ENCODE data around the gene KRTAP10-9.
"Not testable (repeated sequence)": the region's sequence is repeated elsewhere in the genome, so short reads cannot be mapped to it uniquely, and the experiment has no call there.

KRTAP10-9 gene

DNA sequence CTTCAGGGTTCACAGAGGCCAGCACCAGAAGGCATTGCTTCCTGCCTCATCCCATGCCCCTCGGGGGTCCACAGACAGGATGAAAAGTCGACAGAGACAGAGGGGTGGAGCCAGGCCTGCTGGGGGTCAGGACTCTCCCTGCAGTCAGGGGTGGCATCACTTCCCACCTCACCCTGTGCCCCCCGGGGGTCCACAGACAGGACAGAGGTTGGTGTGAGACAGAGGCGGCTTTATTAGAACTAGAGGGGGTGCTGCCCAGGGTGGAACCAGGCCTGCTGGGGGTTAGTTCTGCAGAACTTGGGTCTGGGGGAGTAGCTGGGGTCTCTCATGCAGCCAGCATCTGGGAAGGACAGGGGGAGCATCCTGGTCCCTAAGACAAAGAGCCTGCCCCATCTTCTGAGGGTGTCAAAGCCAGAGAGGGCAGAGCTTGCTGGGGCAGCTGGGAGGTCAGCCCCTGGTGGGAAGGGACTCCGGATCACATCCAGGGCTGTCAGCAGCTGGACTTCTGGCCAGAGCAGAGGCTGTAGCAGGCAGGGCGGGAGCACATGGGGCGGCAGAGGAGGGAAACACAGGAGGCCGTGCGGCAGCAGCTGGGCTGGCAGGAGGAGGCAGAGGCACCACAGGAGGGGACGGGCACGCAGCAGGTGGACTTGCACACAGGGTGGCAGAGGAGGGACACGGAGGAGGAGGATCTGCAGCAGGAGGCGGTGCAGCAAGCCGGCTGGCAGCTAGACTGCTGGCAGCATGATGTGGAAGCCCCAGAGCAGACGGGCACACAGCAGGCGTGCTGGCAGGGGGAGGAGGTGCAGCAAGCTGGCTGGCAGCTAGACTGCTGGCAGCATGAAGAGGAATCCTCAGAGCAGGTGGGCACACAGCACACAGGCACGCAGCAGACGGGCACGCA, 35.7 kb upstream of the KRTAP10-9 start:
- H3K36me3 ChIP-seq (ENCODE audit: insufficient read depth, low read length); H3K4me1 ChIP-seq (ENCODE audit: insufficient read depth, low read length); H3K9ac ChIP-seq (ENCODE audit: low read depth, low read length); H3K9me3 ChIP-seq (ENCODE audit: control insufficient read depth, insufficient read depth, low read length): not testable (repeated sequence)

DNA sequence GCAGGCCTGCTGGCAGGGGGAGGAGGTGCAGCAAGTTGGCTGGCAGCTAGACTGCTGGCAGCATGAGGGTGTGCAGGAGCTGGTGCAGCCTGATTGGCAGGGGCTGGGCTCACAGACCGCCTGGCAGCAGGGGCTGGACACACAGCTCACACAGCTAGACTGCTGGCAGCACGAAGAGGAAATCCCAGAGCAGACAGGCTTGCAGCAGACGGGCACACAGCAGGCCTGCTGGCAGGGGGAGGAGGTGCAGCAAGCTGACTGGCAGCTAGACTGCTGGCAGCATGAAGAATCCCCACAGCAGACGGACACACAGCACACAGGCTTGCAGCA, 35.1 kb upstream of the KRTAP10-9 start:
- H3K9me3 ChIP-seq (ENCODE audit: control insufficient read depth, insufficient read depth, low read length); H3K36me3 ChIP-seq (ENCODE audit: insufficient read depth, low read length); H3K4me1 ChIP-seq (ENCODE audit: insufficient read depth, low read length); H3K9ac ChIP-seq (ENCODE audit: low read depth, low read length): not testable (repeated sequence)

- H3K4me1 ChIP-seq (ENCODE audit: insufficient read depth, low read length), result peaks cover 4% of the 10 kb centered on the region; the same call in 1 of the 2 replicates
These were observed 34.2 kb upstream of the KRTAP10-9 start, which contains the start of gene KRTAP10-6 for GRCh38 chr21:44592446-44593311. Gene KRTAP10-6 (minus strand): TSS chr21:44592505. CDS start chr21:44592484, 21 bp downstream.

DNA sequence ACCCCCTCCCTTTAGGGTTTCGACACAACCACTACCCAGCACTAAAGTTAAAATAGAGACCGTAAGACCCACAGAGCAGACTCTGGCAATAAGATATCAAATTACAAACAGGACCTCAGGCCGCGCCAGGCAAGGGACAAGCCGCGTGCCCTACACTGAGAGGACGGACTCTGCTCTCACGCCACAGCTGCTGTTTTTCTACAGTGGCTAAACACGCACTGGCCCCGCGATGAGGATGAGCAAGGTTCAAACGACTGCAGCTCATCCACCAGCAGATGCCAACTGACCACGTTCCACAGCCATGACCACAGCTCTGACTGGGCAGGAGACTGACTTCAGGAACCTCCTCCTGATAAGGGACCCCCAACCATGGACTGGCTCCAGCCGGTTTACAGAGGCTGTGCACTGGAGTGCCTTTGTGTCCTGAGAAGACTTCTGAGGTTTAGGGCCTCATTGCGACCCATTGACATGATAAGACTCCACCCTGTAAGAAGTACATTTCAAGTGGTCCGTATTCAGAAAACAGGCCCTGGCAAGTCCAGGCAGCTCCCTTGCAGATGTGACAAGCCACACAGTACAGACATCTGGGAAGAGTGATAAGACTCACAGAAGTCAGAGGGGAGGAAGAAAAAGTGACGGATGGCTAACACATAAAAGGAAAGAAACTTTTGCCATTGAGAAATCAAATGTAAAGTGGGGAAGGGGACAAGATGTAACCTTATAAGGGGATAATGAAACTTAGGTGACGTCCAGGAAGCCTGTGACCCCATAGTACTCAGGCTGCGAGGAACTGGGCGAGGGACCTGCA, 33.1 kb upstream of the KRTAP10-9 start:
- Histone ChIP-seq H3K9ac (ENCODE audit: low read depth, low read length) (no peak overlapping the region), H3K36me3 (ENCODE audit: insufficient read depth, low read length) (no peaks in the 10 kb centered on the region), H3K9me3 (ENCODE audit: control insufficient read depth, insufficient read depth, low read length) (no peaks in the 10 kb centered on the region; the same call in 1 of the 2 replicates), H3K4me1 (ENCODE audit: insufficient read depth, low read length) (peaks cover 4% of the 10 kb centered on the region)

More at GRCh38 chr21:44592446-44593311, 34.2 kb upstream of the KRTAP10-9 start, which contains the start of gene KRTAP10-6:
- Histone ChIP-seq H3K9ac (ENCODE audit: low read depth, low read length) (no peak within 1 kb of the TSS), H3K36me3 (ENCODE audit: insufficient read depth, low read length) (no peaks in the 10 kb centered on the region), H3K9me3 (ENCODE audit: control insufficient read depth, insufficient read depth, low read length) (no peaks in the 10 kb centered on the region)

DNA sequence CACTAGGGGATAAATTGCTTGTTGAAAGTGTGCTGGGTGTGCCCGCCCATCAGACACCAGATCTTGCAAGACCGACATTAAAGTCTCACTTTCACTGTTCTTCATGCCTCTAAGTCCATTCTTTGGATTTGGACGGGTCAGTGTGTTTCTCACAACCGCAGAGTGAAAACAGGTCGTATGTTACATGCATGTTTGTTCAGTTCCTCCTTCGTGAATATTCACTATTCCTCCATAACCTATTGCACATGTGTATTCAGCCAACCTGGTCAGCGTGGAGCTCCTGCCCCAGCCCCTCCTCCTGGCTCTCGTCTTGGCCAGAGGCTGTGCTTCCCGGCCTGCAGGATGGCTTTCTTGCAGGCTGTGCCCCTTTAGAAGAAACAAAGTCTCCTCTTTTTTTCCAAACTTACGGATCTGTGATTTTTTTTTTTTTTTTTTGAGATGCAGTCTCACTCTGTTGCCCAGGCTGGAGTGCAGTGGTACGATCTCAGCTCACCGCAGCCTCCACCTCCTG, 32.4 kb upstream of the KRTAP10-9 start:
- H3K9me3 ChIP-seq (ENCODE audit: control insufficient read depth, insufficient read depth, low read length), result no peaks in the 10 kb centered on the region; the same call in 1 of the 2 replicates
- H3K9ac ChIP-seq (ENCODE audit: low read depth, low read length), result no peak overlapping the region
- H3K36me3 ChIP-seq (ENCODE audit: insufficient read depth, low read length), result no peaks in the 10 kb centered on the region
- H3K4me1 ChIP-seq (ENCODE audit: insufficient read depth, low read length), result peaks cover 4% of the 10 kb centered on the region

GRCh38 chr21:44595524-44595923, 31.4 kb upstream of the KRTAP10-9 start:
- H3K36me3 ChIP-seq (ENCODE audit: insufficient read depth, low read length), result no peaks in the 10 kb centered on the region
- H3K9ac ChIP-seq (ENCODE audit: low read depth, low read length), result no peak overlapping the region
- peaks cover 4% of the 10 kb centered on the region for H3K4me1 ChIP-seq (ENCODE audit: insufficient read depth, low read length)
- no peaks in the 10 kb centered on the region; the same call in 1 of the 2 replicates for H3K9me3 ChIP-seq (ENCODE audit: control insufficient read depth, insufficient read depth, low read length)

- peaks cover 4% of the 10 kb centered on the region for H3K4me1 ChIP-seq (ENCODE audit: insufficient read depth, low read length)
- no peaks in the 10 kb centered on the region; the same call in 1 of the 2 replicates for H3K9me3 ChIP-seq (ENCODE audit: control insufficient read depth, insufficient read depth, low read length)
- H3K9ac ChIP-seq (ENCODE audit: low read depth, low read length), result no peak overlapping the region
- H3K36me3 ChIP-seq (ENCODE audit: insufficient read depth, low read length), result no peaks in the 10 kb centered on the region
These were observed 30.7 kb upstream of the KRTAP10-9 start for GRCh38 chr21:44596068-44596725.

- peaks cover 4% of the 10 kb centered on the region; the same call in 1 of the 2 replicates for H3K4me1 ChIP-seq (ENCODE audit: insufficient read depth, low read length)
- no peak overlapping the region for H3K9ac ChIP-seq (ENCODE audit: low read depth, low read length)
- no peaks in the 10 kb centered on the region for H3K36me3 ChIP-seq (ENCODE audit: insufficient read depth, low read length)
- no peaks in the 10 kb centered on the region; the same call in 1 of the 2 replicates for H3K9me3 ChIP-seq (ENCODE audit: control insufficient read depth, insufficient read depth, low read length)
These were observed 28.8 kb upstream of the KRTAP10-9 start for GRCh38 chr21:44598061-44598460.

DNA sequence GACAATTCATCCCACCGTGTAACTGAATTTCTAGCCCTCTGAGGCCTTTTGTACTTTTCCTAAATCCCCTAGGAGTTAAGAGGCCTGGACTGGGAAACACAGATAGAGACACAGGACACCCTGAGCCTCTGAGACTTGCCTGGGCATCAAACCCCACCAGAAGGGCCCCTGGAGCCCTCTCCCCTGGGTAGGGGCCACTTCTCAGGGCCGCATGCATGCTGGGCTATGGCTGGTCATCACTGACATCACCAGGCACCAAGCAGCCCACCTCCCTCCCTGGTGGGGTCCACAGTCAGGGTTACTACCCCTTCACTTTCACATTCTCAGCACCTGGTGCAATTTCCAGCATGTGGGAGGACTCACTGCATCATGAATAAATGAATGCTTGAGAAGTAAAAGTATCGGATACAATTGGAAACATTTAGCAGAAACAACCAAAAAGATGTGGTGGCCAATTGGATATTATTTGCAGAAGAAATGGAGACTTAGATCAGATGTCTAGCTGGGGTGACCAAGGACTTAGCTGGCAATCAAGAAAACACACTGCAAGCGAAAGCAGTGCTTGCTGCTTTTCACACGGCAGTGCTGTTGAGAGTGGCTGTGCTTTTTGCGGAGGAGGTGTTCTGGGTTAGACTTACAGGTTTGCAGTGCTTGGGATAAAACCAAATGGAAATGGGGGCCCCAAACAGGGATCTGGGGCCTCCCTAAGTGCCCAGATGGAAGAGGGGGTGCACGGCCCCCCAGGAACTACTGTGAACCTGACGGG, 27.4 kb upstream of the KRTAP10-9 start:
- no peak overlapping the region for H3K9ac ChIP-seq (ENCODE audit: low read depth, low read length)
- no peaks in the 10 kb centered on the region; the same call in 1 of the 2 replicates for H3K9me3 ChIP-seq (ENCODE audit: control insufficient read depth, insufficient read depth, low read length)
- H3K4me1 ChIP-seq (ENCODE audit: insufficient read depth, low read length), result no peaks in the 10 kb centered on the region; the same call in 1 of the 2 replicates
- H3K36me3 ChIP-seq (ENCODE audit: insufficient read depth, low read length), result no peaks in the 10 kb centered on the region

GRCh38 chr21:44600118-44600978, 26.5 kb upstream of the KRTAP10-9 start, which contains the start of gene KRTAP10-7:
Gene KRTAP10-7 (plus strand): TSS chr21:44600597. CDS start chr21:44600622, 25 bp downstream.
- H3K9ac ChIP-seq (ENCODE audit: low read depth, low read length); H3K9me3 ChIP-seq (ENCODE audit: control insufficient read depth, insufficient read depth, low read length); H3K4me1 ChIP-seq (ENCODE audit: insufficient read depth, low read length); H3K36me3 ChIP-seq (ENCODE audit: insufficient read depth, low read length): not testable (repeated sequence)

DNA sequence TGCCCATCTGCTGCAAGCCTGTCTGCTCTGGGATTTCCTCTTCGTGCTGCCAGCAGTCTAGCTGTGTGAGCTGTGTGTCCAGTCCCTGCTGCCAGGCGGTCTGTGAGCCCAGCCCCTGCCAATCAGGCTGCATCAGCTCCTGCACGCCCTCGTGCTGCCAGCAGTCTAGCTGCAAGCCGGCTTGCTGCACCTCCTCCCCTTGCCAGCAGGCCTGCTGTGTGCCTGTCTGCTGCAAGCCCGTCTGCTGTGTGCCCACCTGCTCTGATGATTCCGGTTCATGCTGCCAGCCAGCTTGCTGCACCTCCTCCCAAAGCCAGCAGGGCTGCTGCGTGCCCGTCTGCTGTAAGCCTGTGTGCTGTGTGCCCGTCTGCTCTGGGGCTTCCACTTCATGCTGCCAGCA, 25.8 kb upstream of the KRTAP10-9 start:
- not testable (repeated sequence) for H3K9ac ChIP-seq (ENCODE audit: low read depth, low read length); H3K36me3 ChIP-seq (ENCODE audit: insufficient read depth, low read length); H3K4me1 ChIP-seq (ENCODE audit: insufficient read depth, low read length); H3K9me3 ChIP-seq (ENCODE audit: control insufficient read depth, insufficient read depth, low read length)

All from ES-I3 (cell line).